ENCODE data around the gene MSANTD1.
A peak's percentile ranks its signal among the peaks of the same experiment; 100 is the strongest.

The MSANTD1 gene

DNA sequence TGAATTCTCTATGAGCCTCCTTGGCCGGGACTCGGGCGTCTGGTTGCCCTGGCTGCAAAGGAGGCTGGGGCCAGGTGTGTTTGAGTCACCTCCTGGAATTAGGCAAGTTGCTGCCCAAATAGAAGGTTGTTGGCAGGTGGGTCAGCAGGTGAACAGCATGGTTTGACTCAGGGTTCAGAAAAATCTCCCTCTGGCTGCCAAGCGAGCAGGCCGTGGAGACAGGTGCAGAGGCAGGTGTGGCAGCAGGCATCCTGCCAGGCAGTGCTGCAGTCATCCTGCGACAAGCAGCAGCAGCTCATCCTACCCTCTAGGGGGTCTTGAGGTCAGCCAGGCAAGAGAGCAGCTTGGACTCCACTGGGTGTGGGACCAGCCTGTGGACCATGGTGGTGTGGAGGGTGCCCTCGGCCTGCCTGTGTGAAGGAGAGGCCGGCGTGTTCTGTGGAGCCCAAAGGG, 8.2 kb downstream of the MSANTD1 start:
- H3K4me3 Mint-ChIP-seq = no peak overlapping the region
- TF ChIP-seq, protein P1, sequence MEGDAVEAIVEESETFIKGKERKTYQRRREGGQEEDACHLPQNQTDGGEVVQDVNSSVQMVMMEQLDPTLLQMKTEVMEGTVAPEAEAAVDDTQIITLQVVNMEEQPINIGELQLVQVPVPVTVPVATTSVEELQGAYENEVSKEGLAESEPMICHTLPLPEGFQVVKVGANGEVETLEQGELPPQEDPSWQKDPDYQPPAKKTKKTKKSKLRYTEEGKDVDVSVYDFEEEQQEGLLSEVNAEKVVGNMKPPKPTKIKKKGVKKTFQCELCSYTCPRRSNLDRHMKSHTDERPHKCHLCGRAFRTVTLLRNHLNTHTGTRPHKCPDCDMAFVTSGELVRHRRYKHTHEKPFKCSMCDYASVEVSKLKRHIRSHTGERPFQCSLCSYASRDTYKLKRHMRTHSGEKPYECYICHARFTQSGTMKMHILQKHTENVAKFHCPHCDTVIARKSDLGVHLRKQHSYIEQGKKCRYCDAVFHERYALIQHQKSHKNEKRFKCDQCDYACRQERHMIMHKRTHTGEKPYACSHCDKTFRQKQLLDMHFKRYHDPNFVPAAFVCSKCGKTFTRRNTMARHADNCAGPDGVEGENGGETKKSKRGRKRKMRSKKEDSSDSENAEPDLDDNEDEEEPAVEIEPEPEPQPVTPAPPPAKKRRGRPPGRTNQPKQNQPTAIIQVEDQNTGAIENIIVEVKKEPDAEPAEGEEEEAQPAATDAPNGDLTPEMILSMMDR (IDR thresholded peaks at IDR 0.05) = no peak

DNA sequence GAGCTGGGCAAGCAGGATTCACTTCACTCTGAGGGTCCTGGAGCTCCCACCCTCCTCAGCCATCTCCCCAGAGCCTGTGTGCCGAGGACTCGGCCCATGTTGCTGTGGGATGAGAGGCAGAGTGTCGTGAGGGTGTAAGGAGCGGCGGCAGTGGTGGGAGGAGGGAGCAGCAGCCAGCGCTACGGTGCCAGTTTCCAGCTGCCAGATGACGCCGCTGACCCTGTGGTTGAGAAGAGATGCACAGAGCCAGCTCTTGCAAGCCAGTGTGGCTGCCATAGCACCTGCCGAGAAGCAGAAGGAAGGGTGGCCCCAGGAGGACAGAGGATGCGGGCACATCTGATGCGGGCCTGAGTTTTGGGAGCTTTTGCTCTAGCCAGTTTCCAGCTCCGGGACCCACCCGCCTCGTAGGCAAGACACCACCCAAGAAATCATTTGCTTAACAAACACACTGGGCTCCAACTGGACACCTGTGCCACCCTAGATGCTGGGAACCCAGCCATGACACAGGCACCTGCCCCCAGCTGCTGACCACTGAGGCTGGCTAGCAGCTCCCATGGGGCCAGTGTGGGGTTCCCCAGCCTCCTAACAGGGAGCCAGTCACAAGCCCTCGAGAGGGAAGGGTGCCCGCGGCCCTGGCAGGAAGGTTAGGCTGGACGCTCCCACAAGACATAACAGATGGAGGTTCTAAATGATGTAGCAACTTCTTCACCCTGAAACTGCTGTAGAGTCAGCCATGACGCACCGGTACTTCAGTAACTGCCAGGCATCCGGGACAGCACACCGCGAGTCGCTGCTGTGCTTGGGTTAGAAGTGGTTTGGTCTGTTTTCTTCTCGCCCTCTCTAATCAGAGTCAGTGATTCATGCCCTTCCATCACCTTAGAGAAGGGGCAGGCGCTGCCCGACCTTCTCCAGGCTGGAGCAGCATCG, 8.9 kb downstream of the MSANTD1 start:
- Mint-ChIP-seq H3K27ac (no peak overlapping the region), H3K27me3 (ENCODE audit: low read depth, poor library complexity) (peaks cover 4% of the 10 kb centered on the region)

More for the DNA sequence above, 8.2 kb downstream of the MSANTD1 start:
- Mint-ChIP-seq H3K27me3 (ENCODE audit: low read depth, poor library complexity) (peaks cover 4% of the 10 kb centered on the region), H3K9me3 (no peaks in the 10 kb centered on the region), H3K36me3 (ENCODE audit: low read depth) (no peaks in the 10 kb centered on the region), H3K27ac (no peak overlapping the region), H3K4me1 (no peaks in the 10 kb centered on the region)
- DNase-seq = no peak

DNA sequence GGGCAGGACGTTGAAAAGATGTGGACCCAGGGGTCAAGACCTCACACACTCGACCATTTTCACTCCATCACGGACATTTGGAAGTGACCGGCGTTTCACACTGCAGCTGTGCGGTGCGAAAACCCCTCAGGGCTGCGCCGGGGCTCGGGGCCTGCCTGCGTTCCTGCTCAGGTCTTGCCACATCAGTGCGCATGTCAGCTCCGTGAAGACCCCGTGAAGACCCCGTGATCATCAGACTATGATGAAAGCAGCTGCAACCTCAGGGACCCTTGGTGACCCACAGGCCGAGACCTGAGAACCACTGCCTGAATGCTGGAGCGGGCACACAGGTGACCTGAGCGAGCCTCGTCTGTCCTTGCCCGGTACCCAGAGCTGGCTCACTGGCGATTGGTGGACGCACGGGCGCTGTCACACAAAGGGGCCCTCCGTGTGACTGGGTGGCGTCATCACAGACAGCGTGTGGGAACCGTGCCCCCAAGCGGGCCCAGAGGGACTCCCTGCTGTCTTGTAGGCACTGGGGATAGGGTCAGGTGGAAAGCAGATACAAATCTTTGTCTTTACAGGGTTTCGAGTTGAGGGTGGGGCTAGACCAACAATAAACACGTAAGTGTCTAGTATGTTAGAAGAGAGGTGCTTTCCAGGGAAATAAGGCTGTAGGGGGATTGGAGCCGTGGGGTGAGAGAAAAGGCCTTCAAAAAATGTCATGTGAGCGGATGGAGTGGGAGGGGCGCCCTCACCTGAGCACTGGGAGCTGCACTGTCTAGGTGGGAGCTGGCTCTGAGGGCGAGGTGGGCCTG, 12.7 kb downstream of the MSANTD1 start:
- H3K4me1 Mint-ChIP-seq = no peaks in the 10 kb centered on the region
- TF ChIP-seq, protein P1 (IDR thresholded peaks at IDR 0.05) = no peak
- H3K9me3 Mint-ChIP-seq = no peaks in the 10 kb centered on the region
- H3K27ac Mint-ChIP-seq = no peak overlapping the region
- no peak for DNase-seq
- no peaks in the 10 kb centered on the region for H3K36me3 Mint-ChIP-seq (ENCODE audit: low read depth)
- no peak overlapping the region for H3K4me3 Mint-ChIP-seq
- peaks cover 4% of the 10 kb centered on the region for H3K27me3 Mint-ChIP-seq (ENCODE audit: low read depth, poor library complexity)

More for the DNA sequence above, 8.9 kb downstream of the MSANTD1 start:
- no peak for DNase-seq
- H3K4me3 Mint-ChIP-seq = no peak overlapping the region
- H3K4me1 Mint-ChIP-seq = no peaks in the 10 kb centered on the region
- H3K9me3 Mint-ChIP-seq = no peaks in the 10 kb centered on the region
- no peaks in the 10 kb centered on the region for H3K36me3 Mint-ChIP-seq (ENCODE audit: low read depth)
- TF ChIP-seq, protein P1 (IDR thresholded peaks at IDR 0.05) = no peak

DNA sequence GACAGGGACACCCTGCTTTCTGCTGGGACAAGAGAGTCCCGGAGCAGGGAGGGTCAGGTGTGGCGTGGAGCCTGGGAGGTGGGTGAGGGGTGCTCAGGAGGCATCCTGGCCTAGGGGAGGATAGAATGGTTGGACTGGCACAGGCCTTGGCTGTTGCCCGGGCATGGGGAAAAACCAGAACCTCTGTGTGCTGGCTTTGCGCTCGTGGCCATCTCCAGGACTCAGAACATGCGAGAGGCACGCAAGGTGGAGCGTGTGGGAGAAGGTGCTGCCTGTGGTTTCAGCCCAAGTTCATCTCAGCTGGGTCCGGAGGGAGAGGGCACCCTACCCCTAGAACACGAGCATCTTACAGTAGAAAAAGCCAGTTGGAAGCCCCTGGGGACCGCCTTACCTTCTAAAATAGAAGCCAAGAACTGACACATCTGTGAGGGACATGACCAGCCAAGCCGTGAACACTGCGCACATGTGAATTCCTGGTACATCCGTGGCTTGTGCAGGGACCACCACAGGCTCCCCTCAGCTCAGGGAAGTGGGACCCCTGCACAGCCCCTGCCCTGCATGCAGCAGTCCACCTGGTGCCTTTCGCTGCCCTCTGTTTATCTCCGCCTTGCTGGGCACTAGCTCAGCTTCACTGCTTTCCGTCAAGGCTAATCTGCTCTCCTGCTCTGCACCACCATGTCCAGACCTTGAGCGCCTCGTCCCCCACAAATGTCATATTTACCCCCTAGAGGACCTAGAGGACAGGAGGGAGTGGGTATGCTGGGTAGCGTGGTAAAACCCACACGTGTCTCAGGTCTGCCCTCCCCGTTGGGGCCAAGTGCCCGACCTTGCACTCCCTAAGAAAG, 13.5 kb downstream of the MSANTD1 start:
- Mint-ChIP-seq H3K4me1 (peaks cover under 1% of the 10 kb centered on the region), H3K27me3 (ENCODE audit: low read depth, poor library complexity) (peaks cover 4% of the 10 kb centered on the region), H3K4me3 (no peak overlapping the region), H3K9me3 (no peaks in the 10 kb centered on the region), H3K36me3 (ENCODE audit: low read depth) (no peaks in the 10 kb centered on the region), H3K27ac (no peak overlapping the region)
- DNase-seq = no peak
- TF ChIP-seq, protein P1 (IDR thresholded peaks at IDR 0.05) = no peak

DNA sequence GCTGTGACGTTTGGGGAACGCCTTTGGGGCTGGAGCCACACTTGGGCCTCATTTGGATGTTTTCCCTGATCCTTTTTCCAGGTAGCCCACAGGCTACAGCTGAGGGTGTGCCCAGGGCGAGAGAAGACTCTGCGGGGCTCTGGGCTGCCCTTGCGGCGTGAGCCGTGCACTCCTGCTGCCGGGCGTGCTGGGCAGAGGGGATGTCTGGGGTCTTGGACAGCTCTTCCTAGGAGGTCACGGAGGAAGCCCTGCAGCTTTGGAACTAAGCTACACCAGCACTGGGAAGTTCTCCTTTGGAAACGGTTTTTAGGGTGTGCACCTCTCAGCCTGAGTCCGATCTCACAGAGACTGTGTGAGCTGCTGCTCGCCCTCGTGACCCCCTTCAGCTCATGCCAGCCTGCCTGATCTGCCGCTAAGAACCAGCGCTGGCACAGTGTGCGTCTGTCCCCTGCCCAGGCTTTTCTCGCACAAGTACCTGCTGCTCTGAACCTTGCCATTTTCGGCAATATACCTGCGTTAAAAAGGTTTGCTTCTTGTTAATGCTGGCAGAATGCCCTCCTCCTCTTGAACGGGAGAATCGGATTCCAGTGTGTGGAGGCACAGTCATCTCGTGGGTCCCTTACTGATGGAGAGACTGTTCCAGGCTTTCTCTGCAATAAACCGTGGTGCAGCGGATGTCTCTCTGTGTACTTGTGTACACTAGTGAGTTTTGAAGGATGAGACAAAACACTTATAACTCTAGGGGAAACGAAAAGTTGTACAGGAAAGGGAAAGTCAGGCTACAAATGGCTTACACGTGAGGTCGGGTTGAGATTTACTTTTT, 14.3 kb downstream of the MSANTD1 start:
- Mint-ChIP-seq H3K9me3 (no peaks in the 10 kb centered on the region), H3K27ac (peak overlapping the region; percentile 67), H3K27me3 (ENCODE audit: low read depth, poor library complexity) (peaks cover 4% of the 10 kb centered on the region), H3K4me1 (peaks cover 8% of the 10 kb centered on the region), H3K4me3 (no peak overlapping the region), H3K36me3 (ENCODE audit: low read depth) (no peaks in the 10 kb centered on the region)
- TF ChIP-seq, protein P1 (IDR thresholded peaks at IDR 0.05) = no peak
- no peak for DNase-seq
